Fibroblast of lung (primary cell): Measurements from ENCODE around the gene FUT8. TPM values are rescaled to one million over a fixed set of nuclear protein-coding genes. Genes with fewer than 3 reads are reported as not detected.

ENCODE experiments used
- DNase-seq, 2 donors: peaks; one replicate each; pipeline versions ENCODE4 v3.0.0 to v3.0.0-alpha.2; 2010; ENCODE audit warnings: low read depth in 2 of 2
- H2AFZ ChIP-seq: 2 replicates; pipeline ENCODE4 v1.5.1; 2012; ENCODE audit warnings: low read length, control low read depth, inconsistent platforms
- H3K27ac ChIP-seq: 2 replicates; pipeline ENCODE4 v1.5.1; 2011; ENCODE audit warnings: low read length, control low read depth; ENCODE audit not compliant: insufficient read depth
- H3K27me3 ChIP-seq: 2 replicates; pipeline ENCODE4 v1.5.1; 2011; ENCODE audit warnings: mild to moderate bottlenecking, low read length; ENCODE audit not compliant: control insufficient read depth, insufficient read depth
- H3K36me3 ChIP-seq: 2 replicates; pipeline ENCODE4 v1.5.1; 2011; ENCODE audit warnings: low read length; ENCODE audit not compliant: control insufficient read depth, insufficient read depth
- H3K4me1 ChIP-seq: 2 replicates; pipeline ENCODE4 v1.5.1; 2011; ENCODE audit warnings: low read length; ENCODE audit not compliant: control insufficient read depth, insufficient read depth; ENCODE audit errors: extremely low read depth
- H3K4me2 ChIP-seq: 2 replicates; pipeline ENCODE4 v1.5.1; 2011; ENCODE audit warnings: low read length, control low read depth; ENCODE audit not compliant: insufficient read depth; ENCODE audit errors: extremely low read depth
- H3K4me3 ChIP-seq, 4 experiments: fragments of 200-600 bp in 1 of 4; sonication (generic) in 1 of 4; replicated peaks in 1 of 4; 2 replicates each; pipeline ENCODE4 v1.5.1; 2011 to 2016; ENCODE audit warnings: low read length in 4 of 4, low read depth in 3 of 4, mild to moderate bottlenecking in 3 of 4, control low read depth in 2 of 4, inconsistent platforms in 1 of 4, mixed read lengths in 1 of 4; ENCODE audit not compliant: insufficient read depth in 1 of 4; ENCODE audit errors: control extremely low read depth in 1 of 4
- H3K79me2 ChIP-seq: 2 replicates; pipeline ENCODE4 v1.5.1; 2012; ENCODE audit warnings: mild to moderate bottlenecking, low read length, inconsistent platforms; ENCODE audit not compliant: control insufficient read depth, insufficient read depth
- H3K9ac ChIP-seq: 2 replicates; pipeline ENCODE4 v1.5.1; 2011; ENCODE audit warnings: mild to moderate bottlenecking, low read length, control low read depth; ENCODE audit not compliant: insufficient read depth
- H3K9me3 ChIP-seq: 2 replicates; pipeline ENCODE4 v1.5.1; 2012; ENCODE audit warnings: low read depth, low read length; ENCODE audit not compliant: control insufficient read depth, insufficient read depth
- H4K20me1 ChIP-seq: 2 replicates; pipeline ENCODE4 v1.5.1; 2011; ENCODE audit warnings: low read length; ENCODE audit not compliant: control insufficient read depth, insufficient read depth; ENCODE audit errors: extremely low read depth
- EZH2 ChIP-seq: IDR thresholded peaks from 2 replicates; pipeline ENCODE4 v1.5.1; 2012; ENCODE audit warnings: low read length, control low read depth, mild to moderate bottlenecking; ENCODE audit errors: missing control alignments
- polyA plus RNA-seq, 2 donors: library from polyadenylated mRNA; depleted of rRNA in 1 of 2; stranded (reverse) in 1 of 2; unstranded in 1 of 2; fragments of >200 nt; gene quantifications; 2 replicates each; pipeline ENCODE4 v1.2.1, GENCODE V29; 2011 to 2012; ENCODE audit warnings: missing spikeins in 1 of 2
- total RNA-seq: library from RNA; depleted of rRNA; stranded (reverse); fragments of >200 nt; gene quantifications from 2 replicates; pipeline ENCODE4 v1.2.1, GENCODE V29; 2014
- TF ChIP-seq, protein P1 (sequence below), 2 donors: IDR thresholded peaks in 1 of 2; conservative IDR thresholded peaks in 1 of 2; 1 replicate in 1 of 2; 2 replicates in 1 of 2; pipeline ENCODE4 v1.5.1; 2011 to 2012; ENCODE audit warnings: low read length in 2 of 2, control low read depth in 1 of 2, inconsistent platforms in 1 of 2, low read depth in 1 of 2, mild to moderate bottlenecking in 1 of 2

Gene FUT8
- total and polyA plus RNA-seq, 2 donors (not counting 1 experiment from before 2014, with no cell fraction given): 51.4 to 95.8 TPM

DNA sequence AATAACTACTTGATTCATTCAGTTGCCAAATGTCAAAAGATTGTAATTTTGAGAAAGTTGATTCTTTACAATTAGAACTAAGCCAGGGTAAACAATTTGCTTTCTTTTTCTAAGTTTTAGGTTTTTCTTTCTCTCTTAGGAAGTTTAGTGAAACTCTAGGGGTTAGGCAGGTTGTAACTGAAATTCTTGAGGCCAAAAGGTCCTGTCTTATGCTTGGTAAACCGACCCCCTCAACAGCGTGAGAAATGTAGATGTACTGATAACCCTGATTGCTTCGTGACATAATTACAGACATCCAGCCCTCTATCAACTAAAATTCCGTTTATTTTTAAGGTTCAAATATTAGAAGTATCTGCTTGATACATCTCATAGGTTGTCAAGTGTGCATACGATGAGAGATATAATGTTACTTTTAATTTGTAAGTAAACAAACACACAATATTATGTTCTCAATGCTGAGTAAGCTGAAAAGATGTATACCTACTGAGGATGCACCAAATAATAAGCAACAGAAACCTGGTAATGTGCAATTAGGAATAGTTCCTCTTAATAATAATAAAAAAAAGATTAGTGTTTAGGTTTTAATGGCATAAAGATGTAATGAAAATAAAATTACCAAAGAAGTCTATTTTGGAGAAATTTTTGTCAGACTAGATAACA is 7.2 kb downstream of the FUT8 start:
- Histone ChIP-seq H3K4me1 (peaks cover 7% of the 10 kb centered on the region), H3K79me2 (peaks cover 20% of the 10 kb centered on the region), H3K4me2 (no peak overlapping the region), H2AFZ (no peak overlapping the region), H4K20me1 (no peaks in the 10 kb centered on the region), H3K27ac (no peak overlapping the region), H3K9me3 (no peaks in the 10 kb centered on the region), H3K36me3 (no peaks in the 10 kb centered on the region), H3K27me3 (no peaks in the 10 kb centered on the region), H3K9ac (no peak overlapping the region), H3K4me3 (no peak overlapping the region)
- DNase-seq: no peak
- TF ChIP-seq, protein P1, sequence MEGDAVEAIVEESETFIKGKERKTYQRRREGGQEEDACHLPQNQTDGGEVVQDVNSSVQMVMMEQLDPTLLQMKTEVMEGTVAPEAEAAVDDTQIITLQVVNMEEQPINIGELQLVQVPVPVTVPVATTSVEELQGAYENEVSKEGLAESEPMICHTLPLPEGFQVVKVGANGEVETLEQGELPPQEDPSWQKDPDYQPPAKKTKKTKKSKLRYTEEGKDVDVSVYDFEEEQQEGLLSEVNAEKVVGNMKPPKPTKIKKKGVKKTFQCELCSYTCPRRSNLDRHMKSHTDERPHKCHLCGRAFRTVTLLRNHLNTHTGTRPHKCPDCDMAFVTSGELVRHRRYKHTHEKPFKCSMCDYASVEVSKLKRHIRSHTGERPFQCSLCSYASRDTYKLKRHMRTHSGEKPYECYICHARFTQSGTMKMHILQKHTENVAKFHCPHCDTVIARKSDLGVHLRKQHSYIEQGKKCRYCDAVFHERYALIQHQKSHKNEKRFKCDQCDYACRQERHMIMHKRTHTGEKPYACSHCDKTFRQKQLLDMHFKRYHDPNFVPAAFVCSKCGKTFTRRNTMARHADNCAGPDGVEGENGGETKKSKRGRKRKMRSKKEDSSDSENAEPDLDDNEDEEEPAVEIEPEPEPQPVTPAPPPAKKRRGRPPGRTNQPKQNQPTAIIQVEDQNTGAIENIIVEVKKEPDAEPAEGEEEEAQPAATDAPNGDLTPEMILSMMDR (conservative IDR thresholded peaks at IDR 0.05 in 1 of 2, IDR thresholded peaks at IDR 0.05 in 1 of 2; ENCODE audit: low read depth in 1 of 2, low read length in 2 of 2): no peak
- TF ChIP-seq EZH2: no peak

DNA sequence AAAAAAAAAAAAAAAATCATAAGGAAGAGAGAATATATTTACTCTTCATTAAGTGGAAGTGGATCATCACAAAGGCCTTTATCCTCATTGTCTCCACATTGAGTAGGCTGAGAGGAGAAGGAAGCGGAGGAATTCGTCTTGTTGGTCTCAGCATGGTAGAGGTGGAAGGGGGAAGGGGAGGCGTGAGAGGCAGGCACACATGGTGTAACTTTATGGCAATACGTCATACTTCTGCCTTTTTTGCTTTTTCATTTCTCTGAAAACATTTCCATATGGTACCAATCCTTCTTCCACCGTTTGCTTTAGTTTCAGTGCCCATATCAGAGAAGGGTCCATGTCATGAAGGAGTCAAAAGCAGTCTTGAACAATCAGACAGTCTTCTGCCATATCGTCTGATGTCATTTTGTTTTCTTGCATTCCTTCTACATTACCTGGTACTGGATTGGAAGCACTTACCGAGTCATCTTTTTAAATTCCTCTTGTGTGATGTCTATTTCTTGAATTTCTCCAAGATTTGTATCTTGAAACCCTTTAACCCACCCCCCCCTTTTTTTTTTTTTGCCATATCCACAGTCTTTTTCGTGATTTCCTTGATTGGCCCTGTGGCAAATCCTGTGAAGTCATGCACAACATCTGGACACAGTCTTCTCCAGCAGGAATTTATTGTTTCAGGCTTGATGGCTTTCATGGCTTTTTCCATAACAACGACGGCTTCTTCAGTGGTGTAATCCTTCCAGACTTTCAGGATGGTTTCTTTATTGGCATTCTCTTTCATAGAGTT is 8.9 kb downstream of the FUT8 start:
- Histone ChIP-seq H3K9me3 (no peaks in the 10 kb centered on the region), H3K27ac (peak overlapping the region; percentile 22), H4K20me1 (no peaks in the 10 kb centered on the region), H3K36me3 (no peaks in the 10 kb centered on the region), H2AFZ (no peak overlapping the region), H3K27me3 (no peaks in the 10 kb centered on the region), H3K4me2 (peak overlapping the region; percentile 42), H3K4me1 (peaks cover 7% of the 10 kb centered on the region), H3K4me3 (no peak overlapping the region), H3K79me2 (peaks cover 11% of the 10 kb centered on the region), H3K9ac (no peak overlapping the region)
- TF ChIP-seq EZH2: no peak
- TF ChIP-seq, protein P1 (conservative IDR thresholded peaks at IDR 0.05 in 1 of 2, IDR thresholded peaks at IDR 0.05 in 1 of 2; ENCODE audit: low read depth in 1 of 2, low read length in 2 of 2): no peak
- DNase-seq: peak in 1 of 2 donors; percentile 91

DNA sequence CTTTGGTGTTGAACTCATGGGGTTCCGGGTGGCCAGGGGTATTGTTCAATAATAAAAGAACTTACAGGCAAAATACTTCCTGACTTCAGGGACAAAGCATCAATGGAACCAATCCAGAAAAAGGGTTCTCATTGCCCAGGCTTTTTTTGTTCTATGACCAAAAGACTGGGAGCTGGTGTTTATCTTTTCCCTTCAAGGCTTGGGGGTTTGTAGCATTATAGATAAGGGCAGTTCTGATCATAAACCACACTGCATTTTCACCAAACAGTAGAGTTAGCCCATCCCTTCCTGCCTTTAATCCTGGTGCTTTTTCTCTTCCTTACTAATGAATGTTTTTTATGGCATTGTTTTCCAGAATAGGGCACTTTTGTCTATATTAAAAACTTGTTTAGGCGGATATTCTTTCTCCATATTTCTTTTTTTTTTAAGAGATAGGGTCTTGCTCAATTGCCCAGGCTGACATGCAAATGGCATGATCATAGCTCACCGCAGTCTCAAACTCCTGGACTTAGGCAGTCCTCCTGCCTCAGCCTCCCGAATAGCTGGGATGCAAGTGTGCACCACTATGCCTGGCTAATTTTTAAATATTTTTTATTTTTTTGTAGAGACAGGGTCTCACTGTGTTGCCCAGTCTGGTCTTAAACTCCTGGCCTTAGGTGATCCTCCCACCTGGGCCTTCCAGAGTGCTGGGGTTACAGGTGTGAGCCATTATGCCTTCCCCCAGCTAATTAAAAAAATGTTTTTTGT is 9.7 kb downstream of the FUT8 start:
- H3K27me3 ChIP-seq: no peaks in the 10 kb centered on the region
- H4K20me1 ChIP-seq: no peaks in the 10 kb centered on the region
- no peaks in the 10 kb centered on the region for H3K36me3 ChIP-seq
- H3K9ac ChIP-seq: no peak overlapping the region
- H3K79me2 ChIP-seq: peaks cover 8% of the 10 kb centered on the region
- no peak overlapping the region for H3K4me3 ChIP-seq
- no peaks in the 10 kb centered on the region for H3K9me3 ChIP-seq
- H3K4me2 ChIP-seq: peak overlapping the region; percentile 42
- no peak for TF ChIP-seq EZH2
- TF ChIP-seq, protein P1 (conservative IDR thresholded peaks at IDR 0.05 in 1 of 2, IDR thresholded peaks at IDR 0.05 in 1 of 2; ENCODE audit: low read depth in 1 of 2, low read length in 2 of 2): no peak
- peak in 1 of 2 donors; percentile 52 for DNase-seq
- H3K27ac ChIP-seq: peak overlapping the region; percentile 22
- peaks cover 7% of the 10 kb centered on the region for H3K4me1 ChIP-seq
- no peak overlapping the region for H2AFZ ChIP-seq
